Uterus (tissue), 2 donors: Measurements from ENCODE around the gene REPS1.

Source experiments
- CTCF ChIP-seq, 4 experiments: fragments of 200-600 bp in 2 of 4; fragments of 450-650 bp in 2 of 4; sonication (generic) in 2 of 4; IDR thresholded peaks; one replicate each; pipeline ENCODE4 v1.5.1; 2016 to 2019; ENCODE audit warnings: antibody characterized with exemption in 4 of 4, mild to moderate bottlenecking in 2 of 4, moderate library complexity in 1 of 4
- POLR2A ChIP-seq, 2 donors: fragments of 450-650 bp; IDR thresholded peaks; one replicate each; pipeline ENCODE4 v1.6.1; 2016; ENCODE audit warnings: antibody characterized with exemption in 2 of 2, mild to moderate bottlenecking in 1 of 2, moderate library complexity in 1 of 2

- TF ChIP-seq POLR2A (IDR thresholded peaks at IDR 0.05) (no peak), CTCF (IDR thresholded peaks at IDR 0.05) (no peak)
Measured at GRCh38 chr6:138857775-138858174, 130.3 kb downstream of the REPS1 start.
